ENCODE measurements around the gene SEC24A.

The SEC24A gene

DNA sequence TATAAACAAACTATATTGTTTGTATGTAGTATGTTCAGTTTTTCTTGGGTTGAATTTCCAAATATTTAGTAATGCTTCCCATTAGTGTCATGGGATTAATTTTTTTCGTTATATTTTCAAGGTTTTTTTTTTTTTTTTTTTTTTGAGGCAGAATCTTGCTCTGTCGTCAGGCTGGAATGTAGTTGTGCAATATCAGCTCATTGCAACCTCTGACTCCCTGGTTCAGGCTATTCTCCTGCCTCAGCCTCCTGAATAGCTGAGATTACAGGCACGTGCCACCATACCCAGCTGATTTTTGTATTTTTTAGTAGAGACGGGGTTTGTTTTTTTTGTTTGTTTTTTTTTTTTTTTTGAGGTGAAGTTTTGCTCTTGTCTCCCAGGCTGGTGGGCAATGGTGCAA, 120.6 kb downstream of the SEC24A start:
- H3K4me1 ChIP-seq (ENCODE audit: control insufficient read depth, insufficient read depth, low read length, poor library complexity, severe bottlenecking), result no peaks in the 10 kb centered on the region
- no peak for DNase-seq
- H3K9me3 ChIP-seq (ENCODE audit: control insufficient read depth, low read length), result no peaks in the 10 kb centered on the region
- no peak overlapping the region for H3K4me3 ChIP-seq (ENCODE audit: insufficient read depth, low read depth, low read length, poor library complexity, severe bottlenecking)
- no peaks in the 10 kb centered on the region for H3K27me3 ChIP-seq (replicated peaks; ENCODE audit: control insufficient read depth, insufficient read depth, low read length, poor library complexity, severe bottlenecking)
- H3K36me3 ChIP-seq (ENCODE audit: control insufficient read depth, insufficient read depth, low read length), result peaks cover 66% of the 10 kb centered on the region
- H3K27ac ChIP-seq (ENCODE audit: insufficient read depth, low read length, poor library complexity, severe bottlenecking), result no peak overlapping the region

DNA sequence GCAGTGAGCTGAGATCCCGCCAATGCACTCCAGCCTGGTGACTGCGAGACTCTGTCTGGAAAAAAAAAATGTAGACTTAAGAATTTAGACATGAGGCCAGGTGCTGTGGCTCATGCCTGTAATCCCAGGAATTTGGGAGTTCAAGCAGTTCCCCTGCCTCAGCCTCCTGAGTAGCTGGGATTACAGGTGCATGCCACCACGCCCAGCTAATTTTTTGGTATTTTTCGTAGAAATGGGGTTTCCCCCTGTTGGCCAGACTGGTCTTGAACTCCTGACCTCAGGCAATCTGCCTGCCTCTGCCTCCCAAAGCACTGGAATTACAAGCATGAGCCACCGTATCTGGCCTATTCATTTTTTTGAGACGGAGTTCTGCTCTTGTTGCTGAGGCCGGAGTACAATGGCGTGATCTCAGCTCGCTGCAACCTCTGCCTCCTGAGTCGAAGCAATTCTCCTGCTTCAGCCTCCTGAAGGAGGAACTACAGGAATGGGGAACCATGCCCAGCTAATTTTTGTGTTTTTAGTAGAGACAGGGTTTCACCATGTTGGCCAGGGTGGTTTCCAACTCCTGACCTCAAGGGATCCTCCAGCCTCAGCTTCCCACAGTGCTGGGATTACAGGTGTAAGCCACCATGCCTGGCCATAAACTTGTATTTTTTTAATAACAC, 124.0 kb downstream of the SEC24A start:
- H3K27ac ChIP-seq (ENCODE audit: insufficient read depth, low read length, poor library complexity, severe bottlenecking), result no peak overlapping the region
- no peaks in the 10 kb centered on the region for H3K27me3 ChIP-seq (replicated peaks; ENCODE audit: control insufficient read depth, insufficient read depth, low read length, poor library complexity, severe bottlenecking)
- H3K36me3 ChIP-seq (ENCODE audit: control insufficient read depth, insufficient read depth, low read length), result peaks cover 68% of the 10 kb centered on the region
- no peaks in the 10 kb centered on the region for H3K4me1 ChIP-seq (ENCODE audit: control insufficient read depth, insufficient read depth, low read length, poor library complexity, severe bottlenecking)
- DNase-seq, result no peak
- no peak overlapping the region for H3K4me3 ChIP-seq (ENCODE audit: insufficient read depth, low read depth, low read length, poor library complexity, severe bottlenecking)
- no peaks in the 10 kb centered on the region for H3K9me3 ChIP-seq (ENCODE audit: control insufficient read depth, low read length)

DNA sequence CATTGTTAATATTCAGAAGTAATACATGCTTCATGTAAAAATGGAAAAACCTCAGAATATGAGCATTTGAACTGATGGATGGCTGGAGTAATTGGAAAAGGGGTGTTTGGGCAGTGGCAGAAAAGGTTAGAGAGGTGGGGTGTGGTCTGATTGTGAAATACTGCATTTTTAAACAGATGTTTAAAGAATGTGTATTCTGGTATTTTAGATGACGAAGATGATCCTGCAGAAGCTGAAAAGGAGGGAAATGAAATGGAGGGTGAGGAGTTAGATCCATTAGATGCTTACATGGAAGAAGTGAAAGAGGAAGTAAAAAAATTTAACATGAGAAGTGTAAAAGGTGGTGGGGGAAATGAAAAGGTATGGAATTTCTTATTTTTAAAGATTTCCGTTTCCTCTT, 128.8 kb downstream of the SEC24A start:
- no peaks in the 10 kb centered on the region for H3K27me3 ChIP-seq (replicated peaks; ENCODE audit: control insufficient read depth, insufficient read depth, low read length, poor library complexity, severe bottlenecking)
- no peaks in the 10 kb centered on the region for H3K9me3 ChIP-seq (ENCODE audit: control insufficient read depth, low read length)
- DNase-seq, result no peak
- H3K27ac ChIP-seq (ENCODE audit: insufficient read depth, low read length, poor library complexity, severe bottlenecking), result no peak overlapping the region
- no peak overlapping the region for H3K4me3 ChIP-seq (ENCODE audit: insufficient read depth, low read depth, low read length, poor library complexity, severe bottlenecking)
- H3K36me3 ChIP-seq (ENCODE audit: control insufficient read depth, insufficient read depth, low read length), result peaks cover 67% of the 10 kb centered on the region
- H3K4me1 ChIP-seq (ENCODE audit: control insufficient read depth, insufficient read depth, low read length, poor library complexity, severe bottlenecking), result no peaks in the 10 kb centered on the region

All from effector memory CD4-positive, alpha-beta T cell (primary cell).